ENCODE results near the gene FRRS1.

FRRS1 gene

DNA sequence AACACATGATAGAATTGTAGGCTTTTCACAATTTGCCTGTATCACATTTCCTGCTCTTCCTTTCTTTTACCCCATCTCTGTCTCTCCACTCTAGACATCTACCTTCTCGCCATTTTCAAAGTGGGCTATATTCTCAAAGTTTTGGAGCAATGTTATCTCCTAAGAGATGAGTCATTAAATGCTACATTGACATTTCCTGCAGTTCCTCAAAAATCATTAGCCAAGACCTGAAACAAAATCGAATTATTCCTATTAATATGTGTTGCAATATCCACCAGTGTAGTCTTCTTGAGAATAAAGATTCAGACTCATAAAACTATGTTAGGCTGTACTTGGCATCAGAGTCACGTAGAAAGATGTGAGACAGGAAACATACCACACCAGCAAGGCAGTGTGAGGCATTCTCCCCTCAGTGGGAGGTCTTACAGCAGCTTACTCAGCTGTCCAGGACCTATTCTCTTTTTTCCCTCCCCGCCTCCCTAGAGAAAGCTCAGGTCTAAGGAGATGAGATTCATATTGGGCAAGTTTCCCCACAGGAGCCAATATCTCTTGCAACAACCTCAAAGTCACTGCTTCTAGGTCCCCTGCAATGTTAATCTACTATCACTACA, 38.8 kb downstream of the FRRS1 start:
- no peak for DNase-seq

GRCh38 chr1:99726818-99727217, 39.6 kb downstream of the FRRS1 start:
- no peak for DNase-seq

GRCh38 chr1:99726407-99726806, 40.0 kb downstream of the FRRS1 start:
- no peak for DNase-seq

GRCh38 chr1:99725996-99726395, 40.4 kb downstream of the FRRS1 start:
- DNase-seq, result no peak

DNA sequence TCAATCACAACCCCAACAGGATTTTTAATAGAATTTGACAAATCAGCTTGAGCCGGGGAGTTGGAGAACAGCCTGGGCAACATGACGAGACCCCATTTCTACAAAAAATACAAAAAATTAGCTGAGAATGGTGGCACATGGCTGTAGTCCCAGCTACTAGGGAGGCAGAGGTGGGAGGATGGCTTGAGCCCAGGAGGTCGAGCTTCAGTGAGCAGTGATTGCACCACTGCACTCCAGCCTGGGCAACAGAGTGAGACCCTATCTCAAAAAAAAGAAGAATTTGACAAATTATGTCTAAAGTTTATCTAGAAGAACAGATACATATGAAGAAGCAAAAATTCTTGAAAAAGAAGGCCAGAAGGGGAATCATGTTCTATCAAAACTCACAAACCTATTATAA, 43.2 kb downstream of the FRRS1 start:
- DNase-seq, result no peak

DNA sequence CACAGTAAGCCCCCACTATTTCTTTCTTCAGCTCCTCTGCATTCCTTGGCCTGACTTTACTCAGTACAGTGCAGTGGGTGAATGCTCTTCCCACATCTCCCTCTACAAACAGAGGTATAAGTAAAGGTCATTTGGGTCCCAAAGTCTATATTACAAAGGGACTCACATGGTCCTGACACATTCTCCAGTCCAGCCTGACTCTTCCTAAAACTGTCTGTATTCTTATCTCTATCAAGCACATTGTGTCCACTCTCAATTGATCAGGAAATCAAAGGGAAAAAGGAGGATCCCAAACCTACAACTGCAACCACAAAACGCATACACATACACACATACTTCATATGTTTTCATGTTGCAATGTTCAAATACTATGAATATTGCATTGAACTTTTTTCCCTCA, 49.4 kb downstream of the FRRS1 start:
- no peak for DNase-seq

DNA sequence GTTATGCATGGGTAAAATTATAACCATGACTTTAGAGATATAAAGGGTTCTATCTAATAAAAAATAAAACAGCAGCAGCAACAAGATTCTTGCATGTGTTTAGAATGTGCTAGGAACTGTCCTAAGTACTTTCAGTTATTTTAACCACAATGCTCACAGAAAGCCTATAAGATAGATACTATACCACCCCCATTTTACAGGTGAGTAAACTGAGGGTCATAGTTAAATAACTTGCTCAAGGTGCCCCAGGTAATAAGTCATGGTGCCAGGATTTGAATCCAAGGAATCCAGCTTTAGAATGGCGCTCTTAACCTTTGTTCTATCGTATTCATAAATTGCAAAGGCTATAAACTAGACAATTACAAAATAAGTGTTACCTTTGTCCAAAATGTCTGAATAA, 53.4 kb downstream of the FRRS1 start:
- DNase-seq, result no peak

DNA sequence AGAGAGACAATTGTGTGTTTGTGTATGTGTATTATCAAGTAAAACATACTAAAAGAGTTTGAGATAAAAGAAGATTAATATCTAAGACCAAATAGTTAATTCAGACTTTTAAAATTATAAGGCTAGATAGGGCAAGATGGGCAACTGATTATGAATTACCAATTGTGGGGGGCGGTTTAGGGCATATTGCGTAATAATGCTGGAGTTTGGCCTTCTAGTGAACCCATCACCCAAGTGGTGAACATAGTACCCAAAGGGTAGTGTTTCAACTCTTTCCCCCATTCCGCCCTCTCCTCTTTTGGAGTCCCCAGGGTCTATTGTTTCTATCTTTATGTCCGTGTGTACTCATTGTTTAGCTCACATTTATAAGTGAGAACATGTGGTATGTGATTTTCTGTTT, 55.4 kb downstream of the FRRS1 start:
- no peak for DNase-seq

- peak; percentile 11 for DNase-seq
Measured at GRCh38 chr1:99707535-99708142, 58.8 kb downstream of the FRRS1 start.

GRCh38 chr1:99705385-99705784, 61.0 kb downstream of the FRRS1 start:
- no peak for DNase-seq

- DNase-seq, result no peak
Measured at GRCh38 chr1:99704356-99704816, 62.0 kb downstream of the FRRS1 start.

GRCh38 chr1:99702221-99702620, 64.2 kb downstream of the FRRS1 start:
- no peak for DNase-seq

DNA sequence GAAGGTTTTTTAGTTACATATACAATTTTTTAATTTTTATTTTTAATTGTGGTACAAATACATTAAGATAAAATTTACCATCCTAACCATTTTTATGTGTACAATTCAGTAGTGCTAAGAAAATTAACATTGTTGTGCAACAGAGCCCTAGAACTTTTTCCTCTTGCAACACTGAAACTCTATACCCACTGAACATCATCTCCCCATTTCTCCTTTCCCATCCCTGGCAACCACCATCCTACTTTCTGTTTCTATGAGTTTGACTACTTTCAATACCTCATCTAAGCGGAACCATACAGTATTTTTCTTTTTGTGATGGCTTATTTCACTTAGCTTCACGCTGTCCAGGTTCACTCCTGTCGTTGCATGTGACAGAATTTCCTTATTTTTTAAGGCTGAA, 66.4 kb downstream of the FRRS1 start:
- DNase-seq, result no peak

DNA sequence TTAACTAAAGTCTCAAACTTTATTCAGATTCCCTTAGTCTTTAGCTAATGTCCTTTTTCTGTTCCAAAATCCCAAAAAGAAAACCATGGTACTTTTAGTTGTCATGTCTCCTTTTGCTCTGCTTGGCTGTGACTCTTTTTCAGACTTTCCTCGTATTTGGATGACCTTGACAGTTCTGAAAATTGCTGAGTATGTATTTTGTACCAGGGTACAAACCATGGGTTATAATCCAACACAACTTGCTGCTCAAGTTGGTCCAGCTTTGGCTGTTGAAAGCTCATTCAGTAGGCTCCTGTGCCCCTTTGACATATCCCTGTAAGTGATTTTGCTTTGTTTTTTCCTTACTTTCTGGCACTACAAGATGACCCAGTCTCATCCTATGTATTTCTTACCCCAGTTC, 68.9 kb downstream of the FRRS1 start:
- DNase-seq, result no peak

DNA sequence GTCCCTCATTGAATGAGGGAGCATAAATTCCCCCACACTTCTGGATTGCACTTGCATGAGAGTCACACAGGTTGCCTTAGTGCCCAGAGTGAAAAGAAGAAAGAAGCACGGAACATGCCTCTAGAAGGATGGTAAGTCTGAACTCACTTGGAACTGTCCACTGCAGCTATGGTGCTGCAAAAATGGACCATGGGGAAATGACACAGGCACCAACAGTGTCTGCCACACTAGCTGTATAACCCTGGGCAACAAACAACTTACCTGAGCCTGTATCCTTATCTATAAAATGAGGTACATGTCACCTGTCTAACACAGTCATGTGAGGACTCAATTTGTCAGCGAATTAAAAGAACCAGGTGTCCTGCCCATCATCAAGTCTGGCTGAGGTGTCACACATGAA, 69.8 kb downstream of the FRRS1 start:
- no peak for DNase-seq

DNA sequence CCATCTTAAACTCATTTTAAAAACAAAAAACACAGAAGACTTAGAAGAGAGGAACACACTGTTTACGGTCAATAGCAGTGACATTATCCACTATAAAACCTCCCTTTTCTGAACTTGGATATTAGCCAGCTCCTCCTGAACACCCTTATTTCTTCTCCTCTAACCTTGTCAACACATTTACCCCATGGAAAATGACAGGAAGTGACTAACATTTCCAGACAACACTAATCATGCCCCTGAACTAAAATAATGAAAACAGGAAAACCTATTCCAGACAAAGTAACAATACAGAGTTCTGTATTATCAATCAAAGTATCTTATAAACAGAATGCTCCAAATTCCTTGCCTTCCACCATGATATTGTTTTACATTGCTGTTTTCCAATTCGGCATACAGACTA, 75.3 kb downstream of the FRRS1 start:
- DNase-seq, result no peak

- peak; percentile 9 for DNase-seq
Measured at GRCh38 chr1:99685516-99686180, 80.8 kb downstream of the FRRS1 start.

DNA sequence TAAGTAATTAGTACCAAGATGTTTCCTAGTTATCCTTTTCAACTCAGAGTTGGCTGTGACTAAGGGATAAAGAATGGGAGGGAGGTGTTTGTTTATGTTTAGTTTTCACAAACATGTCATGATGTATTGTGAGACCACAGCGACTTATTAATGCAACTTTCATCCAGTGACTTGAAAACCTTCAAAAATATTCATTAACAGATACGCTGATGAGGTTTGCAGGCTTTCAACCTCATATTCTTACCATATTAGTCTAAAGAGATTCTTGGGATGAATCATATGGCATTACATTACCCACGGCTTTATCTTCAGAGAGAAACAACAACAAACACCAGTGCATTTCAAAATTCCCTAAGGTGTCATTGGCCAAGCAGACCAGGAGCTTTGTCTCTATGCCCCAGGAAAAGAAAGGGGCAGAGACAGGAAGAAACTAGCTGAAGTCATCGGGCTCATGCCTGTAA, 84.1 kb downstream of the FRRS1 start:
- no peak for DNase-seq

DNA sequence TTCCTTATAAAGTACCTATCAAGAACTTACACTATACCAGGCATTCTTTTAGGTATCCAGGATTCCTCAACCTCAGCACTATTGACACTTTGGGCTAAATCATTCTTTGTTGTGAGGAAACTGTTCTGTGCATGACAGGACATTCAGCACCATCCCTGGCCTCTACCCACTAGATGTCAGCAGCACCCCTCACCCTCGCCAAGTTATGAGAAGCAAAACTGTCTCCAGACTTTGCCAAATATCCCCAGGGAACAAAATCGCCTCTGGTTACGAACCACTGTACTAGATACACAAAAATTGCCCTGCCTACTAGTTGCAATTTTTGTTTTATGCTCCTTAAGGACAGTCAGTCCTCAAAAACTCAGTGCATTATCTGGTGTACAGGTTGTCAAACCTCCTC, 84.9 kb downstream of the FRRS1 start:
- no peak for DNase-seq

DNA sequence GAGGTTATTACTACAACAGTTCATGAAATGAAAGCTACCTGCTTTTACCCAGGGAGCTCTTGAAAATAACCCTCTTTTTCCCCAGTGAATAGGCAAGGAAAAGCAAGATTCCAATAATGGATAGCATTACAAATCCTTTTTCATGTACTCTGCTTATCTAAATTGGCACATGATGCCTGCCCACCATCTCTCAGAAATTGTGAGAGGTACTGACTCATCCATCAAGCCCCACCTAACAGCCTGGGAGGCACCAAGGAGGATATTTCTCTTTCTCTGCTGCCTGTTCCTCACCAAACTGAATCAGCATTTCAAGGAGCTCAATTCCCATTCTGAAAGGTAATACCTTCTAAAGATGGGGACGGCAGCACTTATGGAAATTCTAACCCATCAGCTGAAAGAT, 86.2 kb downstream of the FRRS1 start:
- no peak for DNase-seq

DNA sequence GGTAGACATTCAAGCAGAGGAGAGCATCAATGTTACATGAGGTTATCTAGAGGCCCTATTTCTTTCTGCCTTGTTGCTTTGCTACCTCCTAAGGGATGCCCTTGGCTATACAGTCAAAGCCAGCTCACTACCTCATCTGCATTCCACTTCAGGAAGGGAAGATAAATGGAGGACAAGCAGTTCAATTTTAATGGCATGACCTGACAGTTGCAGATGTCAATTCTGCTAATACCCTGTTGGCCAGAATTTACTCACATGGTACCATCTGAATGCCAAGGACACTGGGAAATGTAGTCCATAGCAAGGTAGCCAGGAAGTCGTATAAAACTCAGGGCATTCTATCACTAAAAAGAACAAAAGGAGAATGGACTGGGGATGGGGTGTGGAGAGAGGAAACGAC, 89.0 kb downstream of the FRRS1 start:
- no peak for DNase-seq

GRCh38 chr1:99676876-99677275, 89.6 kb downstream of the FRRS1 start:
- DNase-seq, result no peak

GRCh38 chr1:99675994-99676393, 90.4 kb downstream of the FRRS1 start:
- no peak for DNase-seq

GRCh38 chr1:99675292-99675691, 91.1 kb downstream of the FRRS1 start:
- DNase-seq, result no peak
